Epithelial cell of esophagus (primary cell): ENCODE data around the gene NTN5.
A peak's percentile ranks its signal among the peaks of the same experiment; 100 is the strongest.
"Not testable (repeated sequence)": the region's sequence is repeated elsewhere in the genome, so short reads cannot be mapped to it uniquely, and the experiment has no call there.

Experiments
- DNase-seq: peaks from one replicate; pipeline ENCODE4 v3.0.0; 2010; ENCODE audit warnings: low read depth
- H3K4me3 ChIP-seq: 2 replicates; pipeline ENCODE4 v1.5.1; 2011; ENCODE audit warnings: mild to moderate bottlenecking, low read length, control low read depth
- CTCF ChIP-seq: IDR thresholded peaks from 2 replicates; pipeline ENCODE4 v1.5.1; 2011; ENCODE audit warnings: low read depth, mild to moderate bottlenecking, low read length, control low read depth, inconsistent platforms; ENCODE audit not compliant: insufficient read depth; ENCODE audit errors: missing control alignments

NTN5 gene

GRCh38 chr19:48663667-48664066, 9.2 kb downstream of the NTN5 start:
- H3K4me3 ChIP-seq: no peak overlapping the region
- no peak for DNase-seq
- no peak for TF ChIP-seq CTCF

GRCh38 chr19:48661711-48662090, 11.1 kb downstream of the NTN5 start:
- no peak for DNase-seq
- no peak for TF ChIP-seq CTCF
- no peak overlapping the region for H3K4me3 ChIP-seq

GRCh38 chr19:48660852-48661710, 11.7 kb downstream of the NTN5 start:
- DNase-seq: peak; percentile 83
- H3K4me3 ChIP-seq: no peak overlapping the region
- TF ChIP-seq CTCF: no peak

GRCh38 chr19:48659768-48660167, 13.0 kb downstream of the NTN5 start:
- no peak overlapping the region for H3K4me3 ChIP-seq
- peak; percentile 78 for DNase-seq
- no peak for TF ChIP-seq CTCF

- no peak for DNase-seq
- no peak for TF ChIP-seq CTCF
- H3K4me3 ChIP-seq: no peak overlapping the region
Observed at GRCh38 chr19:48658483-48658882, 14.3 kb downstream of the NTN5 start.

GRCh38 chr19:48657828-48658227, 15.0 kb downstream of the NTN5 start:
- DNase-seq, H3K4me3 ChIP-seq: not testable (repeated sequence)

- peak; percentile 95 for DNase-seq
- H3K4me3 ChIP-seq: no peak overlapping the region
- TF ChIP-seq CTCF: no peak
Observed at GRCh38 chr19:48656840-48657474, 15.9 kb downstream of the NTN5 start.
